ENCODE data around the gene HAUS8. TPM values are rescaled to one million over a fixed set of nuclear protein-coding genes. Genes with fewer than 3 reads are reported as not detected.

Gene HAUS8
- total and polyA plus RNA-seq, 2 of the 13 experiments (the other 11 are each of a cell fraction or from before 2014, with no cell fraction given), result 7.8 to 17.5 TPM

DNA sequence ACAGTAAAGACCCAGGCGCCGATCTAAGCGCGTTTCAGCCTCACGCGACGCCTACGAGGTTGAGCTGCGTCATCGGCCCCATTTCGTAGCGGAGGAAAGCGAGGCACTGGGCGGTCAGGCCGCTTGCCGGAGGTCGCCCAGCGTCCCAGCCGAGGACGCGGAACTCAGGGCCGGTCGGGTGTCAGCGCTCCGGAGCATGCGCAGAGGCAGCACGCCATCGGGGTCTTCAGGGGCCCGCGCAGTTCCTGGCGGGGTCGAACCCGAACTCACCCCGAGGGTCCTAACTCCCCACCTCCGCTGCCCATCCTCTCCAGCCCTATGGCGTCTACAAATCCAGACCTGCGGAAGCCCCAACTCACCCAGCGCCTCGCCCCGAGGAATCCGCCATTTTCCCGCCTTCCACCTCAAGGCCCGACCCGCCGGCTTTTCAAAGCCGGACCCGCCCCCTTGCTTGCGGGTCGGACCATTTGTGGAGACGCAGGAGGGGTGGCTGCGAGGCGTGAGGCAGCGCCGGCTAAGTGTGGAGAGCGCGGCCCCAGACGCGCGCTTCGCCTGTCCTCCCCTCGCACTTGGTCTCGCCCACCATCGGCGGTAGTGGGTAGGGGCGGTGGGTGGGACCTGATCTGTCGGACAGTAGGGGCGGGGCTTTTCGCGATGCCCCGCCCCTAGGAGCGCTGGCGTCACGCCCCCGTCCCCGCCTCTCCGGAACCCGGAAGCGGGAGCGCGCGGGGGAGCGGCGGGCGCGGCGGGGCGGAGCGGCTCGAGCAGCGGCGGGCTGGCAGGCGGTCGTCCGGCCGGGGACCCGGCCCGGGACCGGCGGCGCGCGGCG lies at the start of gene HAUS8, which contains the start of gene MYO9B (continued):
- TF ChIP-seq JUNB (CRISPR knock-in tag; IDR thresholded peaks at IDR 0.05; ENCODE audit: borderline replicate concordance), result no peak
- TF ChIP-seq ZNF792 (CRISPR knock-in tag; IDR thresholded peaks at IDR 0.05), result peak; percentile 44; the same call in 1 of the 2 replicates
- no peak for TF ChIP-seq ZKSCAN8 (CRISPR knock-in tag; IDR thresholded peaks at IDR 0.05; ENCODE audit: borderline replicate concordance)
- no peak for TF ChIP-seq ZNF546 (CRISPR knock-in tag; conservative IDR thresholded peaks at IDR 0.05)
- peak; percentile 87; the same call in 1 of the 2 replicates for TF ChIP-seq ZNF350 (CRISPR knock-in tag; IDR thresholded peaks at IDR 0.05; ENCODE audit: borderline replicate concordance, low read depth)
- TF ChIP-seq ZFP36L1 (CRISPR knock-in tag; IDR thresholded peaks at IDR 0.05), result peak; percentile 98
- no peak for TF ChIP-seq ZEB1 (IDR thresholded peaks at IDR 0.05; ENCODE audit: insufficient replicate concordance, low read depth)
- TF ChIP-seq TGIF2 (CRISPR knock-in tag; IDR thresholded peaks at IDR 0.05), result peak; percentile 93
- TF ChIP-seq ZKSCAN1 (IDR thresholded peaks at IDR 0.05; ENCODE audit: low read length), result no peak
- peak; percentile 89 for TF ChIP-seq ZNF607 (CRISPR knock-in tag; IDR thresholded peaks at IDR 0.05; ENCODE audit: borderline replicate concordance)
- TF ChIP-seq, protein P1, sequence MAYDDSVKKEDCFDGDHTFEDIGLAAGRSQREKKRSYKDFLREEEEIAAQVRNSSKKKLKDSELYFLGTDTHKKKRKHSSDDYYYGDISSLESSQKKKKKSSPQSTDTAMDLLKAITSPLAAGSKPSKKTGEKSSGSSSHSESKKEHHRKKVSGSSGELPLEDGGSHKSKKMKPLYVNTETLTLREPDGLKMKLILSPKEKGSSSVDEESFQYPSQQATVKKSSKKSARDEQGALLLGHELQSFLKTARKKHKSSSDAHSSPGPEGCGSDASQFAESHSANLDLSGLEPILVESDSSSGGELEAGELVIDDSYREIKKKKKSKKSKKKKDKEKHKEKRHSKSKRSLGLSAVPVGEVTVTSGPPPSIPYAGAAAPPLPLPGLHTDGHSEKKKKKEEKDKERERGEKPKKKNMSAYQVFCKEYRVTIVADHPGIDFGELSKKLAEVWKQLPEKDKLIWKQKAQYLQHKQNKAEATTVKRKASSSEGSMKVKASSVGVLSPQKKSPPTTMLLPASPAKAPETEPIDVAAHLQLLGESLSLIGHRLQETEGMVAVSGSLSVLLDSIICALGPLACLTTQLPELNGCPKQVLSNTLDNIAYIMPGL (CRISPR knock-in tag; IDR thresholded peaks at IDR 0.05; ENCODE audit: borderline replicate concordance in 1 of 2, low read depth in 1 of 2), result peak; percentile 49 to 64
- TF ChIP-seq, protein P2, sequence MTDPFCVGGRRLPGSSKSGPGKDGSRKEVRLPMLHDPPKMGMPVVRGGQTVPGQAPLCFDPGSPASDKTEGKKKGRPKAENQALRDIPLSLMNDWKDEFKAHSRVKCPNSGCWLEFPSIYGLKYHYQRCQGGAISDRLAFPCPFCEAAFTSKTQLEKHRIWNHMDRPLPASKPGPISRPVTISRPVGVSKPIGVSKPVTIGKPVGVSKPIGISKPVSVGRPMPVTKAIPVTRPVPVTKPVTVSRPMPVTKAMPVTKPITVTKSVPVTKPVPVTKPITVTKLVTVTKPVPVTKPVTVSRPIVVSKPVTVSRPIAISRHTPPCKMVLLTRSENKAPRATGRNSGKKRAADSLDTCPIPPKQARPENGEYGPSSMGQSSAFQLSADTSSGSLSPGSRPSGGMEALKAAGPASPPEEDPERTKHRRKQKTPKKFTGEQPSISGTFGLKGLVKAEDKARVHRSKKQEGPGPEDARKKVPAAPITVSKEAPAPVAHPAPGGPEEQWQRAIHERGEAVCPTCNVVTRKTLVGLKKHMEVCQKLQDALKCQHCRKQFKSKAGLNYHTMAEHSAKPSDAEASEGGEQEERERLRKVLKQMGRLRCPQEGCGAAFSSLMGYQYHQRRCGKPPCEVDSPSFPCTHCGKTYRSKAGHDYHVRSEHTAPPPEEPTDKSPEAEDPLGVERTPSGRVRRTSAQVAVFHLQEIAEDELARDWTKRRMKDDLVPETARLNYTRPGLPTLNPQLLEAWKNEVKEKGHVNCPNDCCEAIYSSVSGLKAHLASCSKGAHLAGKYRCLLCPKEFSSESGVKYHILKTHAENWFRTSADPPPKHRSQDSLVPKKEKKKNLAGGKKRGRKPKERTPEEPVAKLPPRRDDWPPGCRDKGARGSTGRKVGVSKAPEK (CRISPR knock-in tag; IDR thresholded peaks at IDR 0.05; ENCODE audit: borderline replicate concordance), result no peak
- no peak for TF ChIP-seq NONO (IDR thresholded peaks at IDR 0.05)
- TF ChIP-seq NONO (CRISPR knock-in tag; conservative IDR thresholded peaks at IDR 0.05), result peak; percentile 87
- peak; percentile 62; the same call in 1 of the 2 replicates for TF ChIP-seq KDM5A (IDR thresholded peaks at IDR 0.05; ENCODE audit: borderline replicate concordance, low read length)
- TF ChIP-seq SP4 (CRISPR knock-in tag; IDR thresholded peaks at IDR 0.05), result peak; percentile 98
- TF ChIP-seq KAT7 (CRISPR knock-in tag; IDR thresholded peaks at IDR 0.05; ENCODE audit: borderline replicate concordance), result peak; percentile 60; the same call in 1 of the 2 replicates
- TF ChIP-seq HDAC2 (CRISPR knock-in tag; IDR thresholded peaks at IDR 0.05), result peak; percentile 65
- TF ChIP-seq KDM4B (CRISPR knock-in tag; IDR thresholded peaks at IDR 0.05), result peak; percentile 87; the same call in 1 of the 2 replicates
- TF ChIP-seq ZNF335 (CRISPR knock-in tag; IDR thresholded peaks at IDR 0.05), result peak; percentile 63; the same call in 1 of the 2 replicates

Data from HepG2 (cell line).